ENCODE results near the gene DOK7.

The DOK7 gene

DNA sequence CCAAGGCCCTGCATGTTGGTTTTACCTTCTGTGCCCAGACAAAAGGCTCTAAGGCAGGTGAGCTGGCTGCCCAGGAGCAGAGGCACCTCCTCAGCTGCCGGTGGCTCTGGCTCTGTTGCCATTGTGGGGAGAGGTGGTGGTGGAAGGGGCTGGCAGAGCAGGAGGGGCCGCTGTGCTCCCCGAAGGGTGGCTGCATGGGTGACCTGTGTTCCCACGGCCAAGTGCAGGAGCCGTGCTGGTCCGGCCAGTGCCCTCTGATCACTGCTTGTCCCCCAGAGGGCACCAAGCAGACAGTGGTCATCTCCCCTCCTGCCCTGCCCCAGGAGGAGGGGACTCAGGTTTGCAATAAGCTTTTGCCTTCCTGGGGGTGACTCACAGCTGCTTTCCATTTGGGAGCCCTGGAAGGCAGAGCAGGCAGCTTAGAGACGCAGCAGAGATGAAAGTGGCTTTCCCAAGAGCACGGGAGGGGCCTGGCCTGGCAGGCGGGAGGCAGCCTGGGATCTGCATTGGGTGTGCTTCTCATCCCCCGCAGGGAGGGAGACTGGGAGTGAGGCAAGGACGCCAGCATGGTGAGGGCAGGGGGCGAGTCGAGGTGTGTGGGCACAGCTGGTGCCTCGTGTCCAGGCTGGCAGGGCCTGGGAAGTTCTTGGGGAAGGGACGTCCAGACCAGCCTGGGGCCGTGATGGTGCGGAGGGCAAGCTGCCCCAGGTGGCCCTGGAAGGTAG lies 28.7 kb downstream of the DOK7 start:
- Histone ChIP-seq H3K36me3 (ENCODE audit: control insufficient read depth, insufficient read depth, low read length) (no peaks in the 10 kb centered on the region), H3K27me3 (replicated peaks; ENCODE audit: control insufficient read depth, insufficient read depth, low read length, poor library complexity, severe bottlenecking) (peaks cover 5% of the 10 kb centered on the region), H3K9me3 (ENCODE audit: control insufficient read depth, low read length) (no peaks in the 10 kb centered on the region), H3K4me1 (ENCODE audit: control insufficient read depth, insufficient read depth, low read length, poor library complexity, severe bottlenecking) (no peaks in the 10 kb centered on the region), H3K27ac (ENCODE audit: insufficient read depth, low read length, poor library complexity, severe bottlenecking) (no peak overlapping the region), H3K4me3 (ENCODE audit: insufficient read depth, low read depth, low read length, poor library complexity, severe bottlenecking) (no peak overlapping the region)
- no peak for DNase-seq

GRCh38 chr4:3492741-3493719 lies 29.9 kb downstream of the DOK7 start:
- Histone ChIP-seq H3K27ac (ENCODE audit: insufficient read depth, low read length, poor library complexity, severe bottlenecking) (no peak overlapping the region), H3K4me1 (ENCODE audit: control insufficient read depth, insufficient read depth, low read length, poor library complexity, severe bottlenecking) (no peaks in the 10 kb centered on the region), H3K9me3 (ENCODE audit: control insufficient read depth, low read length) (no peaks in the 10 kb centered on the region), H3K4me3 (ENCODE audit: insufficient read depth, low read depth, low read length, poor library complexity, severe bottlenecking) (no peak overlapping the region), H3K36me3 (ENCODE audit: control insufficient read depth, insufficient read depth, low read length) (no peaks in the 10 kb centered on the region), H3K27me3 (replicated peaks; ENCODE audit: control insufficient read depth, insufficient read depth, low read length, poor library complexity, severe bottlenecking) (peaks cover 7% of the 10 kb centered on the region)
- DNase-seq = no peak

GRCh38 chr4:3493720-3494461 lies 30.8 kb downstream of the DOK7 start:
- Histone ChIP-seq H3K9me3 (ENCODE audit: control insufficient read depth, low read length) (no peaks in the 10 kb centered on the region), H3K36me3 (ENCODE audit: control insufficient read depth, insufficient read depth, low read length) (no peaks in the 10 kb centered on the region), H3K4me3 (ENCODE audit: insufficient read depth, low read depth, low read length, poor library complexity, severe bottlenecking) (no peak overlapping the region), H3K4me1 (ENCODE audit: control insufficient read depth, insufficient read depth, low read length, poor library complexity, severe bottlenecking) (no peaks in the 10 kb centered on the region), H3K27ac (ENCODE audit: insufficient read depth, low read length, poor library complexity, severe bottlenecking) (no peak overlapping the region), H3K27me3 (replicated peaks; ENCODE audit: control insufficient read depth, insufficient read depth, low read length, poor library complexity, severe bottlenecking) (peaks cover 7% of the 10 kb centered on the region)
- no peak for DNase-seq

DNA sequence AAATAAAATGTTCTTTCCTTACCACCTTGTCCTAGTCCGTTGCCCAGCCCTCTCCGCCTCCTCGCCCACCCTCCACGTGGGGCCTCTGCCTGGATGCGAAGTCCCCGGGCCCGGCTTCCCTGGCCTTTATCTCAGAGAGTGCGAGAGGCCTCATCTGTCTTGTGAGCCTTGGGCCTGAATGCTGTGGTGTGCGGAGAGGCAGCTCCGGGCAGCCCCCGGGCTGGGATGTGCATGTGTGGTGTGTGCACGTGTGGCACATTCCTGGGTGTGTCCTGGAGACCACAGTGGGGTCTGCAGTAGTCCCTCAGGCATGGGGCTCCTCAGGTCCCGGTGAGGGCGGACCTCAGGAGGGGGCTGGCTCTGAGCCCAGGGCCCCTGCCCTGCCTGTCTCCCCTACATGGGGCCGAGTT lies 31.4 kb downstream of the DOK7 start:
- DNase-seq = no peak
- H3K36me3 ChIP-seq (ENCODE audit: control insufficient read depth, insufficient read depth, low read length) = no peaks in the 10 kb centered on the region
- no peaks in the 10 kb centered on the region for H3K9me3 ChIP-seq (ENCODE audit: control insufficient read depth, low read length)
- H3K4me3 ChIP-seq (ENCODE audit: insufficient read depth, low read depth, low read length, poor library complexity, severe bottlenecking) = no peak overlapping the region
- no peaks in the 10 kb centered on the region for H3K4me1 ChIP-seq (ENCODE audit: control insufficient read depth, insufficient read depth, low read length, poor library complexity, severe bottlenecking)
- H3K27me3 ChIP-seq (replicated peaks; ENCODE audit: control insufficient read depth, insufficient read depth, low read length, poor library complexity, severe bottlenecking) = peaks cover 7% of the 10 kb centered on the region
- H3K27ac ChIP-seq (ENCODE audit: insufficient read depth, low read length, poor library complexity, severe bottlenecking) = no peak overlapping the region

DNA sequence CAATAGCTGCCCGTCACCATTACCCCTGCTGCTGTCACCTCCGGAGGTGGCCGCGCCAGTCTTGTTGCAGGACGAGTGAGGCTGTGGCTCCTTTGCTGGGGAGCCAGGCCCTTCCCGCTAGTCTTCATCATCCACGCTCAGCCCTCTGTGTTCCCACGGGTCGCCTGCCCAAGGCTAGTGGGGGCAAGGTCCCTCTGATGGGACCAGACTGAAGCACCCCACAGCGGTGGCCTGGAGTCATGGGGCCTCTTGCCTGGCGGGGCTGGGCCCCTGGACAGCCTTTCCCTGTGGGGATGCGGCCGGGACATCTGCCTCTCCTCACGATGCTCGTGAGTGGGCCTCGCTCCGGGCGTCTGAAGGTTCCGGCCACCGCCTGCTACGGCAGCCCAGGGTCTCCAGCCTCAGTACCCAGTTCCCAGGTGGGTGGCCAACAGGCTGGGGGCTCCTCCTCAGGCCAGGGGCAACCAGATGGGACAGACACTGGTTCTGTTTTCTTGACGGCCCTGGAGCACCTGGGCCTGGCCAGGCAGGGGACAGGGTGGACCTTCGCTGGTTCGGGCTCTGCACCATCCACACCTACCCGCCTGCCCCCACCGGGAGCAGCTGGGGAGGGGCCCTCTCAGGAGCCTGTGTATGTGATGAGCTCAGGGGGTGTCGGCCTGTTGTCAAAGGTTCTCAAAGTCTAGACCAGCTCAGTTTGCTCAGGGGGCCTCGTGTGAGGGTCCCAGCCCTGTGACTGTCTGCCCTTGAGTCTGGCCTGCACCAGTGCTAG lies 32.3 kb downstream of the DOK7 start:
- no peaks in the 10 kb centered on the region for H3K36me3 ChIP-seq (ENCODE audit: control insufficient read depth, insufficient read depth, low read length)
- DNase-seq = no peak
- H3K9me3 ChIP-seq (ENCODE audit: control insufficient read depth, low read length) = no peaks in the 10 kb centered on the region
- no peaks in the 10 kb centered on the region for H3K4me1 ChIP-seq (ENCODE audit: control insufficient read depth, insufficient read depth, low read length, poor library complexity, severe bottlenecking)
- no peak overlapping the region for H3K4me3 ChIP-seq (ENCODE audit: insufficient read depth, low read depth, low read length, poor library complexity, severe bottlenecking)
- no peak overlapping the region for H3K27ac ChIP-seq (ENCODE audit: insufficient read depth, low read length, poor library complexity, severe bottlenecking)
- peaks cover 7% of the 10 kb centered on the region for H3K27me3 ChIP-seq (replicated peaks; ENCODE audit: control insufficient read depth, insufficient read depth, low read length, poor library complexity, severe bottlenecking)

DNA sequence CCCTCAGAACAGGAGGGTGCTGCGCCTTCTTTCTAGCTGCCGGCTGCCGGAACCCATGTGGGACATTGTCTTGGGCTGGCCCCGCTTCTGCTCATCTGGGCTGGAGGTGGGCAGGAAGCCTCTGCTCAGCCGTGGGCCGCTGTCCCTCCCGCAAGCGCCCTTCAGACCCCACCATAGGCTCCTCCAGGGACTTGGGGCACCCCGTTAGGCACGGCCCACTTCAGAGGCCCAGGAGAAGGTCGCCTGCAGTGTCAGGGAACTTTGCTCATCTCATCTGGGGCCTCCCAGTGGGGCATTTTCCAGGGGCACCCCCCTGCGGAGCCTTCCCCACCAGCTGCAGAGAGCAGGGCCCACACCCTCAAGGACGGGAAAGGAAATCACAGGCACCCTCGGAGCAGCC lies 32.9 kb downstream of the DOK7 start:
- DNase-seq = no peak
- Histone ChIP-seq H3K27ac (ENCODE audit: insufficient read depth, low read length, poor library complexity, severe bottlenecking) (no peak overlapping the region), H3K4me3 (ENCODE audit: insufficient read depth, low read depth, low read length, poor library complexity, severe bottlenecking) (no peak overlapping the region), H3K36me3 (ENCODE audit: control insufficient read depth, insufficient read depth, low read length) (no peaks in the 10 kb centered on the region), H3K27me3 (replicated peaks; ENCODE audit: control insufficient read depth, insufficient read depth, low read length, poor library complexity, severe bottlenecking) (peaks cover 7% of the 10 kb centered on the region), H3K4me1 (ENCODE audit: control insufficient read depth, insufficient read depth, low read length, poor library complexity, severe bottlenecking) (no peaks in the 10 kb centered on the region), H3K9me3 (ENCODE audit: control insufficient read depth, low read length) (no peaks in the 10 kb centered on the region)

- Histone ChIP-seq H3K36me3 (ENCODE audit: control insufficient read depth, insufficient read depth, low read length) (peaks cover under 1% of the 10 kb centered on the region), H3K27me3 (replicated peaks; ENCODE audit: control insufficient read depth, insufficient read depth, low read length, poor library complexity, severe bottlenecking) (peaks cover 7% of the 10 kb centered on the region), H3K27ac (ENCODE audit: insufficient read depth, low read length, poor library complexity, severe bottlenecking) (no peak overlapping the region), H3K4me3 (ENCODE audit: insufficient read depth, low read depth, low read length, poor library complexity, severe bottlenecking) (no peak overlapping the region), H3K9me3 (ENCODE audit: control insufficient read depth, low read length) (no peaks in the 10 kb centered on the region), H3K4me1 (ENCODE audit: control insufficient read depth, insufficient read depth, low read length, poor library complexity, severe bottlenecking) (no peaks in the 10 kb centered on the region)
- no peak for DNase-seq
These were observed 34.0 kb downstream of the DOK7 start for GRCh38 chr4:3497095-3497494.

GRCh38 chr4:3497523-3498389 lies 34.6 kb downstream of the DOK7 start:
- H3K36me3 ChIP-seq (ENCODE audit: control insufficient read depth, insufficient read depth, low read length) = peaks cover 7% of the 10 kb centered on the region
- DNase-seq = no peak
- H3K4me1 ChIP-seq (ENCODE audit: control insufficient read depth, insufficient read depth, low read length, poor library complexity, severe bottlenecking) = no peaks in the 10 kb centered on the region
- H3K4me3 ChIP-seq (ENCODE audit: insufficient read depth, low read depth, low read length, poor library complexity, severe bottlenecking) = no peak overlapping the region
- no peak overlapping the region for H3K27ac ChIP-seq (ENCODE audit: insufficient read depth, low read length, poor library complexity, severe bottlenecking)
- peaks cover 7% of the 10 kb centered on the region for H3K27me3 ChIP-seq (replicated peaks; ENCODE audit: control insufficient read depth, insufficient read depth, low read length, poor library complexity, severe bottlenecking)
- H3K9me3 ChIP-seq (ENCODE audit: control insufficient read depth, low read length) = no peaks in the 10 kb centered on the region

- peaks cover 14% of the 10 kb centered on the region for H3K36me3 ChIP-seq (ENCODE audit: control insufficient read depth, insufficient read depth, low read length)
- no peak overlapping the region for H3K4me3 ChIP-seq (ENCODE audit: insufficient read depth, low read depth, low read length, poor library complexity, severe bottlenecking)
- peaks cover 7% of the 10 kb centered on the region for H3K27me3 ChIP-seq (replicated peaks; ENCODE audit: control insufficient read depth, insufficient read depth, low read length, poor library complexity, severe bottlenecking)
- H3K9me3 ChIP-seq (ENCODE audit: control insufficient read depth, low read length) = no peaks in the 10 kb centered on the region
- no peak overlapping the region for H3K27ac ChIP-seq (ENCODE audit: insufficient read depth, low read length, poor library complexity, severe bottlenecking)
- DNase-seq = no peak
- no peaks in the 10 kb centered on the region for H3K4me1 ChIP-seq (ENCODE audit: control insufficient read depth, insufficient read depth, low read length, poor library complexity, severe bottlenecking)
These were observed 35.3 kb downstream of the DOK7 start for GRCh38 chr4:3498407-3498806.
